ENCODE measurements around the gene IGF2R.

IGF2R gene

DNA sequence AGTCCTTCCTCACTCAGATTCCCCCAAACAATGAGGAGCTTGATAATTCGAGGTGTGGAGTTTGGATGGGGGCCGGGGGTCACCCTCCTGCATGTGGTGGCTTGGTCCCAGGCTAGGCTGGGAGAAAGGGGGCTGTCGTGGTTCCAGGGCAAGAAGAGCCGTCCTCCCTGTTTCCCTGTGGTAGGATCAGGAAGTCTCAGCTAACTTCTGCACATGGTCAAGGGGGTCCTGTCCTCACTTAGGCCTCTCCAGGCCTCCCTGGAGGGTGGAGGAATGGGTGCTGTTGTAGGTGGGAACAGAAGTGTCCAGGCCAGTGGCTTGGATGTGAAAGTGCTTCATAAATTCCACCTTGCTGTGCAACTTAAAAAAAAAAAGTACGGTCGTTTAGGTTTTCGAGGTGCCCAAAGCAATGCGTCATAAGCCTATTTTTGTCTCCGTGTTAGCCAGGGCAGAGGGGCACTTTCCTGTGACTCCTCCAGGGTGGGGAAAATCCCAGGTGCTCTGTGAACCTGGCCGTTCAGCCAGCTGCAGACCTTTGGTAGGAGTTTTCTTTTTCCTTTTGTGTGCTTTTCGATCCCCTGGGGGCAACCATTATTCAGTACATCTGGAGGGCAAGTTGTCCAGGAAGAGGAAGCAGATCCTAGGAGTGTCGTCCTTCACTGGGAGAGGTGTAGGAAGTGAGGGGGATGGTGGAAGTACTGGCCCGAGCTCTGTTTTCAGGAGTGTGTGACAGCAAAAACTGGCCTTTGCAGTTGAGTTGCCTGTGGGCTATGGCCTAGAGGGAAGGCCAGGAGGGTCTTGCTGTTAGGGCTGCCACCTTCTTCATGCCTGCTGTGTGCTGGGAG, 9.6 kb downstream of the IGF2R start:
- DNase-seq = no peak

DNA sequence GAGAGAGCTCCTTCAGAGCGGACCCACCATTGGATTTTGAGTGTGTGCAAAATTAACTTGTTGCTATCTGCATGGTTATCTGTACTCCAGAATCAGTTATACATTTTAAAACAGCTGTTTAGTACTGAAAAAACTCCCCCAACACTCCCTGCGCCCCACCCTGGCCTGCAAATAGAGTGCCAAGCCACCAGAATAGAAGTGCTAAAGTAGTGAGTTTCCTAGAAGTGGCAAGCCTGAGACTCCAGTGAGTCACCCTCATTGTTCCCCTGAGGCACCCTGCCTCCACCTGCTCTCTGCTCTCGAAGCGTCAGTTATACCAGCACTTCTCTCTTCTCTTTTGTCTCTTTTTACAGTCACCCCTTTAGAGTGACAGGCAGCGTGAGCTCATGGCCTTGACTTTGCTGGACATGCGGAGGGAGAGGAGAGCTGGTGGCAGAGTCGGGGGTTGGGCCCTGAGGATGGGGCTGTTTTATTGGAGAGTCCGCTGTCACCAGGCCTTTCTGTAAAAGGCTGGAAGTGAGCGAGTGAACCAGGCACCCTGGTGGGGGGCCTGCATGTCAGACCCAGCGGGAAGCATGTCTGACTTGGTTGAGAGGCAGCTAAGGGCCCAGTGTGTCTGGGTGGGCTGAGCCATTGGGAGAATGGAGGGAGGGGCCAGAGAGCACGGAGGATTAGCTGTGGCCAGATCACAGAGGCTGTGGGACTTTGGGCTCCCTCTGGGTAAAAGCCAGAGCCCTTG, 10.4 kb downstream of the IGF2R start:
- DNase-seq = peak; percentile 74

DNA sequence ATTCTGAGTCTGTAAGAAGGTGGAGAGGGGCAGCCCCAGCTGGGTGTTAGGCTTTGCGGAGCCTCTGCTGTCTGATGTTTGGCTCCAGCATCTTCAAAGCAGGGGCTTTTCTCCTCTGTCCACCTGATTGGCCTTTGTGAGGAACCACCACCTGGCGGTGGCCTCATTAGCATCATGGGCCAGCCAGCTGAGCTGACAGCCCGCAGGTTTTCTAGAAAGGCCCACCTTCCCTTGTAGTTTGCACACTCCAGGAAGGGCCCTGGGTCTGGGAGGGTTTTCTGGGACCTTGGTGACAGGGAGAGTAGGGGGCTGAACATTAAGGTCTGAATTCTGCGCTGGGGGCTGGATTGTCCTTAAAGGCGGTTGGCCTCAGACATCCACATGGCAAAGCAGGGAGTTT, 11.6 kb downstream of the IGF2R start:
- DNase-seq = no peak

DNA sequence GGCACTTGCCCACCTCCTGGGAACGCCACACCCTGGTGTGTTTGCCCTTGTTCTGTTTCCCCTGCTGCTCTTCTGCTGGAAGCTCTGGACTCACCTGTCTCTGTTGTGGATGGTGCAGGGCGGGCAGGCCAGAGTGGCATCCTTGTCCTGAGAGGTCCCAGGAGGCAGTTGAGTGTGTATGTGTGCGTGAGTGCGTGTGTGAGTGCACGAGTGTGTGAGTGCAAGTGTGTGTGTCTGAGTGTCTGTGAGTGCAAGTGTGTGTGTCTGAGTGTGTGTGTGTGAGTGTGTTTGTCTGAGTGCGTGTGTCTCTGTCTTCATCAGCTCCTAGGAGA, 12.2 kb downstream of the IGF2R start:
- DNase-seq = no peak

DNA sequence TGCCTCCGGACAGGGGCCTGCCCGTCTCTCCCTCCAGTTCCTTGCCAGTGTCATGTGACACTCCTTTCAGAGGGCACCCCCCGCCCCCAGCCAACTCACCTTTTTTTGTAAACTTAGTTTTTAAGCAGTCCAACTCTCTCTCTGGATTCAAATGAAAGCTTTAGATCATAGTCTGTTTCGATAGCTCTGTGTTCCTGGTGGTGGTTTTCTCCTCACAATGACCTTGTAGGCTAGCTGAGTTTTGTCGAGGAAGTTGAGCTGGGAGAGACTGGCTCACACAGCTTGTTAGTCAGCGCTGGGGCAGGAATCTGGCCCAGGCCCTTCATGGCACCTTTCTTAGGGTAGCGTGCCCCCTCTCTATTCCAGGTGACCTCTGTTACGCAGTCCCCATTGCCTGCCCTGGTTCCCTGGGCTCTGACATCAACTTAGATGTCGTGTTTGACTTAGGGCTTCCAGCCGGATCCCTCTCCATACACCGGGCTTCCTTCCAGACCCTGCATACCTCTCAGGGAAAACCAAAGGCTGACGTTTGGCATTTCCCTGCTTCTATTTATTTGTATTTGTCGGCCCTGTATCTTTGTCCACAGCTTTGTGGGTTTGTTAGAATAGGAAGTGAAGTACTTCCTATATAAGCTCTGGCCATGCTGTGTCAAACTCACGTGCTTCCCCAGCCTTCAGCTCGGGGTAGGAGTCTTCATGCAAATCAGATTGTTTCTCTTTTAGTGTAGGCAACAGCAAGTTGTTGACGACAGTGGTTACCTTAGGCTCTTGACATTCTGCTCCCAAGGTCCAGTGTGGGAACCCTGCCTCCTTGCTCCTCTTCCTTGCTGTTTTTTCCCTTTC, 12.7 kb downstream of the IGF2R start:
- no peak for DNase-seq

DNA sequence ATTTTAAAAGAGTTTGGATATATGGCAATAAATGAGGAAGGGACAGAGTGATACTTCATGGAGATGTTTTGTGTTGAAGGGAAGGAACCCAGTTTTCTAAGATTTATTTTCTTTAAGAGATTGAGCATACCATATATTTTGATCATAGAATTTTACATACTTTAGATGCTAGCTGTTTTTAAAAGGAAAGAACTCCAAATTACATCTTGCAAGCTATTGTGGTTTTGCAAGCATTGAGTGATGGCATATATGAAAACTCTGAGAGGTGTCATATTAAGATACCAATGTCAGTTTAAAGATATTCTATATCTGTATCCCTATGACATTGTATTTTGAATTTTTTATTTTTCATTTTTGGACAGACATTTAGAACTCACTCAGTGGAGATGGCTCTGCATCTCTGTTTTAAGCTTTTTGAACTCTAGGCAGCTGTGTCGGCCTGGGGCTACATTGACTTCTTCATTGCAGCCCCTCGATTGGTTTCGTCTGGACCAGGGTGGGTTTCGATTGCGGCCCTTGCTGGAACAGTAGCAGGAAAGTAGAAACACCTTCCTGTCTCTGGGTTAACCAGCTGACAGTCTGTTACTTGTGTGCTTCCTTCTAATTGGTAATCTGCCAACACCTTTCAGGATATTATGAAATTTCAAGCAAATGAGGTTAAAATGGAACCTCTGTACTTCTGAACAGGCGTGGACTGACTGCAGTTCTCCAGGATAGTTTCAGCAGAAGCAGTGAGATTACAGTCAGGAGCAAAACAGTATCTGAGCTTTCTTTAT, 14.0 kb downstream of the IGF2R start:
- DNase-seq = no peak

DNA sequence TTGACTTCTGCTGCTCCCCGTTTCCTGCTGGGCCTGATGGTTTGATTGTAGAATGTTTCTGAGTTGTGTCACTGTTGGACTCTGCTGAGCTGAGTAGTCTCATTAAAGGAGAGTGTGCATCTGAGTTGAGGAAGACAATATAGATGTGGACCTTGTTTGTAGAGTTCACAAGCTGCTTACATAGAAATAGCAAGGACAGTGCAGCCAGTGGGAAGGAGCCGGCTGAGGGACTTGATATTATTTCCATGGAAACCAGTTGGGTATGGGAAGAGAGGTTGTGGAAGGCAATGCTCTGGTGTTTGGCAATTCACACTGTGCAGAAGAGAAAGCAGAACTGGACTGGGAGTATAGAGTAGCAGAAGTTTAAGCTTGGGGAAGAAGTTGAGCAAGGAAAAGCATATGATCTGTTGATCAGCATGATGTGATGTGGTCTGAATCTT, 14.8 kb downstream of the IGF2R start:
- no peak for DNase-seq

DNA sequence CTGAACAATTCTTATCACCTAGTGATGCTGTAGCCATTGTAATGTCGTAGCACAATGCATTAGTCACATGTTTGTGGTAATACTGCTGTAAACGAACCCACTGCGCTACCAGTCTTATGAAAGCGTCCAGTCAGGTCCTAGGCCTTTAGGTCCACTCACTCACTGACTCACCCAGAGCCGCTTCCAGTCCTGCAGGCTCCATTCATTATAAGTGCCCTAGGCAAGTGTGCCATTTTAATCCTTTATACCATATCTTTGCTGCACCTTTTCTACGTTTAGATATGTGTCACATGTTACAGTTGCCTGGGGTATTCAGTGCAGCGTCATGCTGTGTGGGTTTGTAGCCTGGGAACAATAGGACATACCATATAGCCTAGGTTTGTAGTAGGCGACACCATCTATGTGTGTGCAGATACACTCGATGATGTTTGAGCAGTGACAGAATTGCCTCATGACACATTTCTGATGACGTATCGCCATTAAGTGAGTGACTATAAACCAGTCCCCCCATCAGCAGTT, 15.4 kb downstream of the IGF2R start:
- no peak for DNase-seq

DNA sequence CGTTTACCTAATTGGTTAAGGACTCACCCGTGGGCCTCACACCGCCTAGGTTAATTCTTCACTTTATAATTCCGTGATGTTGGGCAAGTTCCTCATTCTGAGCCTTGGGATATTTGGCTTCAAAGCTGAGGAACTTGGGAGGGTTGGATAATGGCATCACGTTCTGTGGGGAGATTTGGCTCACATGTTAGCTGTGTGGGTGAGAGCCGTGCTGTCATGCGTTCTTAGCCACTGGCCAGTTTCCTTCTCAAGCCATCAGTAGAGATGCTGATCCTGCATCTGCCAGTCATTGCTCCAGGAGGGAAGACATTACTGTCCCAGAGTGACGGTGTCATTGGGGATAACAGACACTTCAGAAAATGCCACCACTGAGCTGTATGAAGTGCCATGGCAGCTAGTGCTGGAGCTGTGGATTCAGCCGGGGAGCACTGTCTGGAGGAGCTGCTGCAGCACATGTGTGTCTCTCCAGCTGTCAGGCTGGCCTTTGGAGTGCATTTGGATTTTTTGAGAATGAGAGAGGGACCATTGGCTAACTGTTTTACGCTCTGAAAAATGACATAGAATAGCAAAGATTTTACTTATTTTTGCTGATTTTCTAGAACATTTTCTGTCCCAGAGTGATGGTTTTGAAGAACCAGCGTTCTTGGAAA, 16.5 kb downstream of the IGF2R start:
- no peak for DNase-seq

DNA sequence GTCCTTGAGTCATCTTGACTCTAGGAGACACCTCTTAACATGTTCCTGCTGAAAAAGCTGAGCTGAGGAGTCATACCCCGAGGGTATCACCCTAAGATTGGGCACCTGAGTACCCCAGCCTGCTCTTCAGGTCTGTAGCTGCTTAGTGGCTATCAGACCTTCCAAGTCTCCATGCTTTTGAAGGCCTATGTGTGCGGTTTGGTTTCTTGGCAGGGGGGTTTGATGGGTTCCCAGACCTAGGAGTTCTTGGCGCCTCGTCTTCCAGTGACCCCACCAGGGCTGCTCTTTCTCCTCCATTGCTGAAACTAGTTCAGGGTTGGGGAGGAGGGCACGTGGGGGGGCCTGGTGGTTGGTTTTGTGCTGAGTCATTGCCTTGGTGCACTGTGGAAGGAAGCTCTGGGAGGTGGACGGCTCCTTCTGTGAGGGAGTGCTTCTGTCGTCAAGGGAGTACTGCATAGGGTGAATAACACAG, 20.1 kb downstream of the IGF2R start:
- no peak for DNase-seq

DNA sequence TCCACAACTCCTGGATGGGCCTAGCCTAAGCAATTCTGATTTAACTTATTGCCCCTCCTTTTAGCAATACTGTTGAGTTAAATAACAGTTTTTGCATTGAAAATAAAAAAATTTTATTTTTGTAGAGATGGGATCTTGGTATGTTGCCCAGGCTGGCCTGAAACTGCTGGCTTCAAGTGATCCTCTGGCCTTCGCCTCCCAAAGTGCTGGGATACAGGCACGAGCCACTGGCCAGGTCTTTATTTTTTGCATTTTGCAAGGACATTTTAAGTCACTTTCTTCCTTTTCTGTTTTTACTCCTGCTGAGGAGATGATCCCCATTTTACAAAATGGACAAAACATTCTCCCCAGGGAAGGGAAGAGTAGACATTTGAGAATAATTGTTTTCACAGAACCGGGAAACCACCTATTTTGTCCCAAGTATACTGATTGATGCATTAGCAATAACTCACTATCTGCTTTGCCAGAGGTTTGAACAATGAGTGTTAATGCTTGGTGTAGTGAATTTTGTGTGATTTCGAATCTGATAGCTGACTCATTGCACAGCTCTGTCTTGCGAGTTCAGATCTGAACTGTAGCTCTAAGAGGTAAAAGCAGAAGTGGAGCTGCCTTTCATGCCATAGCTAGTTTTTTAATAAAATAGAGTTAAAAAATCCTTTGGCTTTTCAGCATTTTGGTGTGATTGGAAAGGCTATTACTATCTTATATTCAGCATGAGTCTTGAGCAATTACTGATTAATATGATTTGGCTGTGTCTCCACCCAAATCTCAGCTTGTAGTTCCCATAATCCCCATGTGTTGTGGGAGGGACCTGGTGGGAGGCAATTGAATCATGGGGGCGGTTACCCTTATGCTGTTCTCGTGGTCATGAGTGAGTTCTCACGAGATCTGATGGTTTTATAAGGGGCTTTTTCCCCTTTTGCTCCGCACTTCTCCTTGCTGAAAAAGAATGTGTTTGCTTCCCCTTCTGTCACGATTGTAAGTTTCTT, 20.9 kb downstream of the IGF2R start:
- no peak for DNase-seq

DNA sequence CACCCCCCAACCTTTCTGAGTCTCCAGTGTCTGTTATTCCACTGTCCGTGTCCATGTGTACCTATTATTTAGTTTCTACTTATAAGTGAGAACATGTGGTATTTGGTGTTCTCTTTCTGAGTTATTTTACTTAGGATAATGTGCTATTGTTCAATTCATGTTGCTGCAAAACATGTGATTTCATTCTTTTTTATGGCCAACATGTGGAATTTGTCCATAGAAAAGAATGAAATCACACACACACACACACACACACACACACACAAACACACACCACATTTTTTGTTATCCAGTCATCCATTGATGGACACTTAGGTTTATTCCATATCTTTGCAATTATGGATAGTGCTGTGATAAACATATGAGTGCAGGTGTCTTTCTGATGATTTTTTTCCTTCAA, 23.5 kb downstream of the IGF2R start:
- DNase-seq = no peak

DNA sequence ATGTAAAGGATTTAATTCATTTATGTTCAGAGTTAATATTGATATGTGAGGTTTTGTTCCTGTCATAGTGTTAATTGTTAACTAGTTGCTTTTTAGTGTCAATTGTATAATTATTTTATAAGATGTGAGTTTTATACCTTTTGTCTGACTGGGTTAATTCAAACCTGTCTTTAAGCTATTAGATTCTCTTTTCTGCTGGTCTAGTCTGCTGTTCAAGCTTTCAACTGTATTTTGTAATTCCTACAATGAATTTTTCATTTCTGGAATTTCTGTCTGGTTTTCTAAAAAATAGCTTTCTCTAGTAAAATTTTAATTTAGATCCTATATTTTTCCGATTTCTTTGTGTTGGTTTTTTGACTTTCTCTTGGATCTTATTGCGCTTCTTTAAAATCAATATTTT, 26.5 kb downstream of the IGF2R start:
- no peak for DNase-seq

DNA sequence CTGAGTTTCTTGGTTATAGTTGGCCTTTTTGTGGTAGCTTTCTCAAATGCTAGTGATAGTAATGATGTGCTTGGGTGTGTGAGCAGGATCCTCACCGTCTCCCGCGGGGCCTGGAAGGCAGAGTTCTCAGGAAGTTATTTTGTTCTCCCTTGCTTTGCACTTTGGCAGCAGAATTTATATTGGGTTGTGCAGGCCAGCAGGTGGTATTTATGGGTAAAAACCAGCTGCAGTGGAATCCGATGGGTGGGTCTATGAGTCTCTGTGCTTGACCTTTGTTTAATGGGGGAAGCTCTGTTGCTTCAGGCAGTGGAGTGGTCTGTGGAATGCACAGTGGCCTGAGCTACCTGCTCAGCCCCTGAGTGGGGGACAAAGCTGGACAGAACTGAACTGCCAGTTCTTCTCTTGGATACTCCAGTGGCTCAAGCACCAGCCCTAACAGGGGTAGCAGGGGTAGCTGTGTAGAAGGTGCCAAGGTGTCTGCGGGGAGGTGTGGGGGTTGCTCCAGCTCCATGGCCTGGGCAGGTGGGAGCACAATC, 27.3 kb downstream of the IGF2R start:
- DNase-seq = no peak

DNA sequence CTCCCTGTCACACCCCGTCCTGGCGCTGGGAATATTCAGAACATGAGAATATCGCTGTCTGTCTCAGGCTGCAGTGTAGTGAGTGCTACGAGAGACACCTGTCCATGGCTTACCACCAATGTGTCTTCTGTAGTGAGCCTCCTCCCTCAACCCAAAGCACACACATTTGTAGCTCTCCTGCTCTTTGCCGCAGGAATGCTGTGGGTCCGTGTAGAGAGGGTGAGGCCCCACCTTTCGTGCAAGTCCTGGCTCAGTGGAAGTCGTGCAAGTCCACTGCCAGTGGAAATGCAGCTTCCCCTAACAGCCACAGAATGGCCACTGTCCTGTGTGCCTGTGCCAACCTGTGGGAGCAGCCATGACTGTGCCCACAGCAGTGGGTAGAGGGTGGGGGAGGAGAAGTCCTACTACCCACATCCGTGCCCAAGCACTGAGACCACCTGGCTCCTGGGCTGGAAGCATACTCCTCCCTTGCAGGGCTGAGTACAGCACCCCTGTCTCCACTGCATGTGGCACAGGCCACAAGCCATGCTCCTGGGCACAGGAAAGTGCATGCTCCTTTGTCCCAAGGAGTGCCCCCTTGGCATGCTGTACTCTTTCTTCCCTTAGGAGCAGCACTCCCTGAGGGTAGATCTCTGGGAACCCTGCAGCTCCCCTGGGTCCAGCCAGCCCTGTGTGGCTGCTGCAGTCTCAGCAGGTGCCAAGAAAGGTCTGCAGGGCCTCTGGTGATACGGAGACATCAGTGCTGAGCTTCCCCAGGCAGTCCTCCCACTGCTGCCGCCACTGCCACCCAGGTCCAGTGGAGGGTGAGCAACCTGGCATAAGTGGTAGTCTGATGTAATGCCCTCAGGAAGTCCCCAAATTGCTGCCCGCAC, 28.0 kb downstream of the IGF2R start:
- DNase-seq = no peak

DNA sequence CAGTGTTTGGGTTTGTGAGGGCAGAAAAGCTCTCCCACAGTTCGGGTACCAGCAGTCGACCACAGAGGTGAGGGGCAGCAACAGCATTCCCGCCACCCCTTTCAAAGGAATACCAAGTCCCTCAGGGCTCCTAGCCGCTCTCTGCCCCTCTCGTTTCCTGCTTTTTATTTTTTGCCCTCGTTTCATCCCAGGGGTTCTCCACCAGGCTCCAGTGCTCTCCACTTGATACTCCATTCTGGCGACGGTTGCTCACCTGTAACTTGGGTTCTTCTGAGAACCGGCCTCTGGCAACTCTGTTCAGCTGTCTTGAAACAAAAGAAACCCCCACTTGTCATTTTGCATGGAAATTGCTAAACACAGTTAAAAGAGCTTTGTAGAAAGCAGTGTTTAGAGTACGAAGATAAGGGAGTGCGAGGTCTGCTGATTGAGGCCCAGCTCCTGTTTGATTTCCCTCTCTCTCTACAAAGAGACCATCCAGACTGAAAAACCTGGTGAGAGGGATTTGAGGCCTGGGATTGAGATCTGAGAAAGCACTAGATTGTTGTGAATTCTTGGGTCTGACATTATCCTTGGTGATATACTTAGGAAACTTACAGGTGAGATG, 28.7 kb downstream of the IGF2R start:
- DNase-seq = no peak

DNA sequence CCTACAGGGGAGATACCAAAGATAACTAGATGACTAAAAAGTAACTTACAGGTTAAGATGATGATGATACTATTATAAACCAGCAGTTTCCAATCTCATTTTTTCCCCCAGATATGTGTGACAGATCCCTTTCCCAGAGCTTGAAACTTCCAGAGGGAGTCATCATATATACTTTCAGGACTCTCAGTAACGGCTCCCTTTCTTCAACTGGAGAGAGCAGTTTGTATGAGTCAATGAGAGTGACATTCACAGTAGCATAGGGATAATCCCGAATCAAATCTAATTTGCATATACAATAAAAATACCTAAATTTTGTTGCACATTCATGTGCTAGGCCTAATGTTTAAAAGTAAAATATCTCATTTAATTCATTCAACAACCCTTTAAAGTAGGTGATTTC, 29.7 kb downstream of the IGF2R start:
- no peak for DNase-seq

DNA sequence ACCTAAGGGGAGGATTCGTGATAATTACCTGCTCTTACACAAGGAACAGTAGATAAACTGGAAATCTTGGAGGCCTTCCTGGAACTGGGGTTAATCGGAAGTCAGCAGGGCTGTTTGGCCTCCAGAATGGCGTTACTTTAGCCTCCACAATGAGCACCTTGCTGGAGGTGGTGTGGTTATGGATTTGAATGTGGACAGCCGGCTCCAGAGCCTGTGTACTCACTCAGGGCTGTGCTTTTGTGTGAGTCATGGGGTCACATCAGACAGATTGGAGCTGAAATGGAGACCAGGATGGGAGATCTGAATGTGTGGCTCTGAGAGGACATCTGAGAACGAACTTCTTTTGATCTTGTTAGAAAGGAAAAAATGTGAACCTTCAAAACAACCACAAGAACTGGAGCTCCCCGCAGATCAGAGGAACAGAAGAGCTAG, 30.4 kb downstream of the IGF2R start:
- no peak for DNase-seq

DNA sequence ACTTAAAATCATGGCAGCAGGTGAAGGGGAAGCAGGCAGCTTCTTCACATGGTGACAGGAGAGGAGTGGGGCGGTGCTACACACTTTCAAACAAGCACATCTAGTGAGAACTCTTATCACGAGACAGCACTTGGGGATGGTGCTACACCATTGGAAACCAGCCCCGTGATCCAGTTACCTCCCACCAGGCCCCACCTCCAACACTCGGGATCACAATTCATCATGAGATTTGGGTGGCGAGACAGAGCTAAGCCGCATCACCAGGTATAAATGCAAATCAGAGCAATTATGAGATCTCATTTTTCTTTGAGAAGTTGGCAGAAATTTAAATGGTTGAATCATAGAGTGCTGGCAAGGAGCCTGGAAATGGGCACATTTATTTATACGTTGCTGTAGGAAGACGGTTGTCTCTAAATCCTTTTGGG, 31.4 kb downstream of the IGF2R start:
- no peak for DNase-seq
